Dedifferentiated amniotic fluid mesenchymal stem cell (primary cell): ENCODE results near the gene ACVR2B.

Source experiments
- DNase-seq: peaks from one replicate; pipeline ENCODE4 v3.0.0-alpha.2; 2016; ENCODE audit errors: extremely low spot score

ACVR2B gene

DNA sequence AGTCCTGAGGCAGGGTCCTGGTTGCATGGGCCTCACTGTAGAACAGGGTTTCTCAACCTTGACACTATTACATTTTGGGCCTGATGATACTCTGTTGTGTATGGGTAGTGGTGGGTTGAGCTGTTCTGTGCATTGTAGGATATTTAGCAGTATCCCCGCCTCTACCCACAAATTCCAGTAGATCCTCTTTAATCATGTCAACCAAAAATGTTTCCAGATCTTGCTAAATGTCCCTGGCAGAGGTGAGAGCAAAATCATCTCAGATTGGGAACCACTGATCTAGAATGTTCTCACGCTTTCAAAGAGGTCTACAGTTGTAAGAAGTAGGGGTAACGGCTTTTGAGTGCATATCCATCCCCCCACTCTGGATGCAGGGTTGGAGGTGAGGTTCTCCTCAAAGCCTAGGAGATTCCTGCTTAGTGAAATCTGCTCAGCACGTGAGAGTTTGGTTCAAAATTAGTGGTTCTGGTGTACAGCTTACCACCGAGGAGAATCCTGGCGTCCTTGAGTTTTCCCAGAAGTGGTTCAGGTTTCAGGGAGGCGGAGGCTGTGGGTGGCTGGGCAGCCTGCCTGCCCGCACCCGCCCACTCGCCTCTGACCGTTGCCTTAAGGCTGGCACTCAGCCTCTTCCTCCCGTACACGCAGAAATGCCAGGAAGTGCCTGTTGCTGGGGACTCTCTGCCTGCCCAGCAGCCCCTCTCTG, 5.3 kb downstream of the ACVR2B start:
- DNase-seq = peak; percentile 62

- DNase-seq = no peak
These were observed 5.9 kb downstream of the ACVR2B start for GRCh38 chr3:38459499-38460048.

DNA sequence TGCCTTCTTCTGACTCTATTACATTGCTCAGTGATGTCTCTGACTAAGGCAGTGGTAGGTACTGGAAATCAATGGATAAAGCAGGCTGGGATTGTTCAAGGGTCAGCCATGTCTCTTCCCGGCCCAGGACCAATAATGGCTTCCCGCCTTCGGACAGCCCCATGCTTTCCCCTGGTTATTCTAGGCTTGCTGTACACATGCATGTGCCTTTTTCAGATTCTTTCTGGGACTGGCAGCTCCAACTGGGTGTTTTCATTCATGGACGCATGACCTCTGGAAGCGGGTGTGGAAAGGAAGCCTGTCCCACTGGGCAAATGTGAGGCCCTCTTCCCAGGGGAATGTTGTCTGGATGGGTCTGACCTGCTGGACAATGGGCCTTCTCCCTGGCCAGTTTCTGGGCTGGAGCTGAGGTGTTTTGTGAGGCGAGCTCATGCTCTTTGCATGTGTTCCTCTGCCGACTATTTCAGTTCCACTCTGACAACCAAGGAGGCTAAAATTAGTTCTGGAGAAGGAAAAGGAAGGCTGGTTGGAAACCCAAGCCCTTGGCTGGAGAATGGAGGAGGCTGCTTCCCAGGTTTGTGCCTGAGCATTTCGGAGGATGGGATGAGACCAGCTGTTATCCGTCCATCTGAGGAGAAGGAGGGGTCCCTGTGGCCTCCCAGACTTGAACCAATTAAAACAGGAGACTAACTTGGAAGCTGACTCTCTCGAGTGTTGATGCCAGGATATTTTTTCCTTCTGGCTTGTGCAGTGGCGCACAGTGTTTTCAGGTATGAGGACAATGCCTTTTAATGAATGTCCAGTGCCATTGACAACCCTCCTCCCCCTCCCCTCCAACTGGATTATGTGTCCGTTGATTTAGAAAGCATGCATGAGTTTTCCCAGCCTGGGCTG, 6.9 kb downstream of the ACVR2B start:
- DNase-seq = no peak

DNA sequence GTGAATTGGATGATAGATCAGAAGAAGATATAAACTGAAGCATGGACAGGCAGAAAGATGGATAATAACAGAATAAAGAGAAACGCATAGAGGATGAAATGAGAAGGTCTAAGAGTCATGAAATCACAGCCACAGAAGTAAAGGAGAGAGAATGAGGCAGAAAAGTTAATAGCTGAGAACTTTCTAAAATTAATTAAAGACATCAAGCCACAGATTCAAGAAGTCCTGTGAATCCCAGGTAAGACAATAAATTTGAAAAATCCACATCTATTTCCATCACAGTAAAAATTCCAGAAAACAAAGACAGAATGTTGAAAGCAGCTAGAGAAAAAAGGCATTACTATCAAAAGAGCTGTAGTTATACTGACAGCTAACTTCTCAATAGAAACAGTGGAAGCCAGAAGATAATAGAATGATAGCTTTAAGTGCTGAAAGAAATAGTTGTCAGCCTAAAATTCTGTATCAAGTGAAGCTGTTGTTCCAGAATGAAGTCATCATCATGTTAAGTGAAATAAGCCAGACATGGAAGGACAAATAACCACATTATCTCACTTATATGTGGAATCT, 12.0 kb downstream of the ACVR2B start:
- no peak for DNase-seq

GRCh38 chr3:38468765-38469164, 15.1 kb downstream of the ACVR2B start:
- no peak for DNase-seq

GRCh38 chr3:38469852-38470251, 16.2 kb downstream of the ACVR2B start:
- no peak for DNase-seq

DNA sequence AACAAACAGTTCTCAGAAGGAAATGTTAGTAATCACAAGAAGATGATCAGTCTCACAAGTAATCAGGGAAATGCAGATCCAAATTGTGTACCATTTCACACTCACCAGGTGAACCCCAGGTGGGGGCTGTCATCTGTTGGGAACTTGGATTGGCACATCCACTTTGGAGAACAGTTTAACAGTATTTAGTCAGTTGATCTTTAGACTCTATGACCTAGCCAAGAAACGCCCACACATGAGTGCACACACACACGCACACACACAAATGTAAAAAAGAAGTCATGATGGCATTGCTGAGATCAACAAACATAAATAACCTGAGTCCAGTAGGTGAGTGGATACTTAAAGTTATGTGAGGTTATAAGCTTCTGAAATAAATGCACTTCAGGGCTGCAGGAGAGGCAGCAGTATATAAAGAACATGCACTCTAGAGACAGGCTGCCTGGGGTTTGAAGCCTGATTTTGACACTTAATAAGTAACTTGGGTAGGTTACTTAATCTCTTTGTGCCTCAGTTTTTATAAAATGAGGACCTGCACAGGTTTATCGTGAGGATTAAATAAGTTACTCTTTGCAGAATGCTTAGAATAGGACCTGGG, 17.7 kb downstream of the ACVR2B start:
- DNase-seq = no peak

DNA sequence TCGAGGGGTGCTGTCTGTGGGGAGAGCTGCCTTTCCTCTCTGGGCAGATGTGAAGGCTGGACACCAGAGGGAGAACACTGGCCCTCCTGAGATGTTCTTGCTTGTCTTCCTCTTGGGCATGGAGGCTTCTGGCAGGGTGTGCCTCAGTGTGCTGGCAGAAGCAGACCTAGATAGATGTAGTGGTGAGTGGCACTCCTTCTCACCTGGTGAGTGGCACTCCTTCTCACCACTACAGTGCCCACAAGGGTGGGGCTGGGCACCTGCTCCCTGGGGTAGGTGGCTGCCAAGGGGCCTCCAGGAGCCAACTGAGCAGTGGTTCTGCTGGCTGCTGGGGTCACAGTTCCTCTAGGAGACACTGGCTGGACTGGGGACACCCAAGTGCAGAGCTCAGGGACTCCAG, 18.7 kb downstream of the ACVR2B start:
- DNase-seq = no peak

DNA sequence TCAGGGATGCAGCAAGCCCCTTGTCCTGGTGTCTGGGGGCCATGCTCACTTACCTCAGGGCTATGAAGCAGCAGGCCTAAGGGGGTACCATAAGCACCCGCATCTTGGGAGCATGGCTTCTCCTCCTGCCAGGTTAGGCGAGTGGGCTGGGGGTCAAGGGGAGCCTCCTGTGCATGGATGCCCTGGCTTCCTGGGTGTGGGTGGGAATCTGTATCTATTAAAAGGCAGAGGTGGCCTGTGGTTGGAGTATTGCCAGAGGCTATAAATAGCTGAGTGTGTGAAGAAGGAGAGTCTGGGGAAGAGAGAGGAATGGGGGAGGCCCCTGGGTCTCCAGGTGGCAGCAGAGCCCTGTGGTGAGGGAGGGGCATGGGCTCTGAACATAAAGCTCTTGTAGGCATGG, 19.5 kb downstream of the ACVR2B start:
- no peak for DNase-seq

DNA sequence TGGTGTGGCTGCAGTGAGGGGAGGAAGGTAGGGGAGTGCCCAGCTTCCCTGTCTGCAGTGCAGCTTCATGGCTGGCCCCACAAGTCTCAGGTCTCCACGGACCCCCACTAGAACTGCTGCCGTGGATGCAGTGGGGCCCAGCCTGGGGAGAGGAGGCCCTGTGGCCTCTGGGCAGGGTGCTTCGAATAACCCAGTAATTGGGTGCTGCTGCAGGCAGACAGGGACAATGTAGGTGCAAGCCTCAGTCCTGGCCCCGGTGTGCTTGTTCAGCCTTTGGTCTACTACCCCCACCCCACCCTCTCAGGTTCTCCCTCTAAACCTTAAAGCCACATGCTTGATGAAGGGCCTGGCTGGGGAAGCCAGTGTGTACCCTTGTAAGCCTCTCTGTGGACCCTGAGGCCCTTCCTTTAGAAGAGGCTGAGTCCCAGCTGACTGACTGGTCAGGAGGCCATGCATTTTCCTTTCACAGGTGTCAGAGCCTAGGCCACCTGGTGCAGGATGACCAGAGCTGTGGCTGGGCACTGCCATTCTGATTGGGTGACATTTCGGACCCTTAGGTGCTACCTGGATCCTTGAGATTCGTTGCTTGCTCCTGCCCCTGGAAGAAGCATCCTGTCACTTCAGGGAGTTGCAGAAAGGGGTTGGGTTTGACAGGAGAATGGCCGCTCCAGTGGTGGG, 21.4 kb downstream of the ACVR2B start:
- no peak for DNase-seq

GRCh38 chr3:38475716-38476115, 22.0 kb downstream of the ACVR2B start:
- no peak for DNase-seq

GRCh38 chr3:38476157-38476756, 22.6 kb downstream of the ACVR2B start:
- DNase-seq = no peak

- DNase-seq = no peak
These were observed 23.5 kb downstream of the ACVR2B start for GRCh38 chr3:38477057-38477820.

DNA sequence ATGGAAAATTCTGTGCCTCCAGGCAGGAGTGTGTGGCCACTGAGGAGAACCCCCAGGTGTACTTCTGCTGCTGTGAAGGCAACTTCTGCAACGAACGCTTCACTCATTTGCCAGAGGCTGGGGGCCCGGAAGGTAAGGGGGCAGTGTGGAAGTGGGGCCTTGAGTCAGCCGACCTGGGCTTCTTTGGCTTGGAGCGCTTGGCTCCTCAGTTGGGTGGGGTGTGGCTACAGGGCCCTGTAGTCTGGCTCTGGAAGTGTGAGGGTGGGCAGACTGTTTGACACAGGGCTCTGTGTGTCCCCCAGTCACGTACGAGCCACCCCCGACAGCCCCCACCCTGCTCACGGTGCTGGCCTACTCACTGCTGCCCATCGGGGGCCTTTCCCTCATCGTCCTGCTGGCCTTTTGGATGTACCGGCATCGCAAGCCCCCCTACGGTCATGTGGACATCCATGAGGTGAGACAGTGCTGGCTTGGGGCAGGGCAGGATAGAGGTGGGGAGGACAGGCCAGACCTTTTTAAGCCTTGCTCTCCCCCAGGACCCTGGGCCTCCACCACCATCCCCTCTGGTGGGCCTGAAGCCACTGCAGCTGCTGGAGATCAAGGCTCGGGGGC, 24.3 kb downstream of the ACVR2B start:
- no peak for DNase-seq

DNA sequence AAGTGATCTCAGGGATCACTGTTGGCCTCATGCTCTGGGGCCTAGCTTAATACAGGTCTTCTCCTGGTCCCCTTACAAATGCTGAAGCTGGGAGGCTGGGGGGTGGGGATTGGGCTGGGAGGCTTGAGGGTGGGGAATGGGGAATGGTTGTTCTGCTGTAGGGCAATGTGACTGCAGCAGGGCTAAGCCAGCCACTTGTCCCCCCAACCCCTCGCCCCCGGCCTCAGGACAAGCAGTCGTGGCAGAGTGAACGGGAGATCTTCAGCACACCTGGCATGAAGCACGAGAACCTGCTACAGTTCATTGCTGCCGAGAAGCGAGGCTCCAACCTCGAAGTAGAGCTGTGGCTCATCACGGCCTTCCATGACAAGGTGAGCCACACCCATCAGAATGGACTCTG, 25.2 kb downstream of the ACVR2B start:
- DNase-seq = no peak

GRCh38 chr3:38479431-38480092, 25.9 kb downstream of the ACVR2B start:
- DNase-seq = peak; percentile 63

DNA sequence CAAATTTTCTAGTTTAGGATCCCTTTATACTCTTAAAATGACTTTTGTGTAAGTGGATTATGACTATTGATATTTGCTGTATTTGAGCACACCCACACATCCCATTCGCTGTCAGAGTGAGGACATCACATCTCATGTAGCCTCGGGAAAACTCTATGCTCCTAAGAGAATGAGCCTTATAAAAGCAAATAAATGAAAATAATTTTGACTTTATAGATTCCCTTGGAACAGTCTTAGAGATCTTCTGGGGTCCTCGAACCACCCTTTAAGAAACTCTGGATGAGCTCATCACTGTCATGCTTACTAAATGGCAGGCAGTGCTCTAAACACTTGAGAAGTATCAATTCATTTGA, 26.4 kb downstream of the ACVR2B start:
- DNase-seq = no peak

DNA sequence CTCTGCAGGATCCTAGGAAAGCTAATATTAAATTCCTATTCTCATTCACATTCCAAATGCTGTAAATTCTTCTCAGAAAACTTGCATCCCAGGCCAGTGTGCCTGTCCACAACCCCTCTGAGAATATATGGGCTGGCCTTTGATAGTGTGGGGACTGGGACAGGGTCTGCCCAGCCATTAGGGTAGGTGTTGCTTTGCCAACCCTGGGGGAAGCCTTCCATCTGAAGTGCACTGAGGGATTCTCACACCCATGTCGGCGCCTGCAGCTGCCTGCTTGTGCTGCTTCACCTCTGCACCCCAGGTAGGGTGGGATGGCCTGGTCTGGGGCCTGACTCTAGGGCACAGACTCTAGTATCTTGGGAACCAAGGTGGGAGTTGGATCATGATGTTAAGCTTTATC, 27.2 kb downstream of the ACVR2B start:
- no peak for DNase-seq

DNA sequence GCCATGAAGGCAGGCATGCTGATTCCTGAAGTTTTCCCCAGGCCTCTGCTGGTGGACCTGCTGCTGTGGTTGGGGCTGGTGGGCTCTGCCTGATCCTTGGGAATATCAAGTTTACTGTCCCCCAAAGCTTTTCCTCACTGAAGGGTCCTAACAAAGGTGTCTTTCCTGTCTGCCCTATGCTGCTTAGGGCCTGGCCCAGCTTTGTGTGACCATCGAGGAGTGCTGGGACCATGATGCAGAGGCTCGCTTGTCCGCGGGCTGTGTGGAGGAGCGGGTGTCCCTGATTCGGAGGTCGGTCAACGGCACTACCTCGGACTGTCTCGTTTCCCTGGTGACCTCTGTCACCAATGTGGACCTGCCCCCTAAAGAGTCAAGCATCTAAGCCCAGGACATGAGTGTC, 29.3 kb downstream of the ACVR2B start:
- no peak for DNase-seq

DNA sequence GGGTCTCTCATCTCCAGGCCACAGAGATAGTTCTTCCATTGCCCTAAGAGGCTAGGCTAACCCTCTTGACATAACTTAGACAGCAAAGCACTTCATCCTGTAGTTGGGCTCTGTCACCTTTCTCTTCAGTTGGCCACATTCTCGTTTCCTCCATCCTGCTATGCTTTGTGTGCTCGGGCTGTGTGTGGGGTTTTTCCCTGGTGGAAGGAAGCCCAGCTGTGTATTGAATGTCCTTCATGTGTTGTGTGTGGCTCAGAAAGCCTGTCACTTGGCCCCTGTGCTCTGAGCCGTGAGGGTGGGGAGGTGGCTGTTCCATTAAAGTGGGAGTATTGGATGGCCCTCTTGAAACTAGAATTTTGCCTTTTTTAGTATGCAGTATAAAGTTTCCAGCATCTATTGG, 33.6 kb downstream of the ACVR2B start:
- DNase-seq = no peak
